ENCODE results near the gene RRN3. TPM values are rescaled to one million over a fixed set of nuclear protein-coding genes. Genes with fewer than 3 reads are reported as not detected.
"Not testable (repeated sequence)": the region's sequence is repeated elsewhere in the genome, so short reads cannot be mapped to it uniquely, and the experiment has no call there.

The RRN3 gene
- total RNA-seq, 1 experiment from 2014 or later, result 39.3 TPM

DNA sequence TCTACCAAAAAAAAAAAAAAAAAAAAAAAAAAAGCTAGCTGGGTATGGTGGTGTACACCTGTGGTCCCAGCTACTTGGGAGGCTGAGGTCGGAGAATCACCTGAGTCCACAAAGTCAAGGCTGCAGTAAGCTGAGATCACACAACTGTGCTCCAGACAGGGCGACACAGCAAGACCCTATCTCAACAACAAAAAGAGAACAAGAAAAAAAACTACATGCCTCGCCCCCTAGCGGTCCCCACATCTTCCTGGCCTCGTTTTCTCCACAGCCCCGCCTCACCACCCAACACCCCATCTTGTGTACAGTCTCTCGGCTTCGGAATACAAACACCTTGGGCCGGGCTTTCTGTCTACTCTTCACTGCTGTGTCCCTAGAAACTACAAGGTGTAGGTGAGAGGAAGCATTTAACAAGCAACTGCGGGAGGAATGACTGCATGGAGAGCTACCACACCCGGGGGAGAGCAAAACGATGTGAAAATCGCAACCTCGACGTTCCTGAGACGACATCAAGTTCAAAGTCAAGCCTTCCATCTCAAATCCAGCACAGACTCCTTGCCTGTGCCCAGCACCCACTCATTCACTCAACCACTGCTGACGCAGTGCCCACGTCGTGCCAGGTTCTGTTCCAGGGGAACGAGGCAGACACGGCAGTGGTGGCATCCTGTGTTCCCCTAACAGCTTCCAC is 47.2 kb downstream of the RRN3 start:
- no peaks in the 10 kb centered on the region for H3K4me1 ChIP-seq (ENCODE audit: insufficient read depth, low read length, poor library complexity, severe bottlenecking)
- H3K27ac ChIP-seq (ENCODE audit: low read depth, low read length, poor library complexity, severe bottlenecking), result no peak overlapping the region
- H3K27me3 ChIP-seq (replicated peaks; ENCODE audit: insufficient read depth, low read depth, low read length, poor library complexity), result no peaks in the 10 kb centered on the region
- no peaks in the 10 kb centered on the region for H3K9me3 ChIP-seq (ENCODE audit: low read depth, low read length, poor library complexity, severe bottlenecking)
- intact Hi-C loops (cut with micrococcal nuclease; ENCODE audit: unreplicated experiment), result no loop called here
- no peak for TF ChIP-seq EZH2 (IDR thresholded peaks at IDR 0.05; ENCODE audit: borderline replicate concordance, low read depth, low read length, poor library complexity, severe bottlenecking)
- TF ChIP-seq, protein P1, sequence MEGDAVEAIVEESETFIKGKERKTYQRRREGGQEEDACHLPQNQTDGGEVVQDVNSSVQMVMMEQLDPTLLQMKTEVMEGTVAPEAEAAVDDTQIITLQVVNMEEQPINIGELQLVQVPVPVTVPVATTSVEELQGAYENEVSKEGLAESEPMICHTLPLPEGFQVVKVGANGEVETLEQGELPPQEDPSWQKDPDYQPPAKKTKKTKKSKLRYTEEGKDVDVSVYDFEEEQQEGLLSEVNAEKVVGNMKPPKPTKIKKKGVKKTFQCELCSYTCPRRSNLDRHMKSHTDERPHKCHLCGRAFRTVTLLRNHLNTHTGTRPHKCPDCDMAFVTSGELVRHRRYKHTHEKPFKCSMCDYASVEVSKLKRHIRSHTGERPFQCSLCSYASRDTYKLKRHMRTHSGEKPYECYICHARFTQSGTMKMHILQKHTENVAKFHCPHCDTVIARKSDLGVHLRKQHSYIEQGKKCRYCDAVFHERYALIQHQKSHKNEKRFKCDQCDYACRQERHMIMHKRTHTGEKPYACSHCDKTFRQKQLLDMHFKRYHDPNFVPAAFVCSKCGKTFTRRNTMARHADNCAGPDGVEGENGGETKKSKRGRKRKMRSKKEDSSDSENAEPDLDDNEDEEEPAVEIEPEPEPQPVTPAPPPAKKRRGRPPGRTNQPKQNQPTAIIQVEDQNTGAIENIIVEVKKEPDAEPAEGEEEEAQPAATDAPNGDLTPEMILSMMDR (conservative IDR thresholded peaks at IDR 0.05; ENCODE audit: low read depth, low read length), result no peak
- ChIA-PET CTCF (no interaction called here), POLR2A (ENCODE audit: low non-redundant PET) (no interaction called here)
- H3K36me3 ChIP-seq (ENCODE audit: insufficient read depth, low read length, poor library complexity, severe bottlenecking), result peaks cover 15% of the 10 kb centered on the region
- no TSS peak for BruUV-seq (replicated peaks)
- no peak overlapping the region for H3K4me3 ChIP-seq (ENCODE audit: low read depth, low read length, poor library complexity, severe bottlenecking)
- no peak for DNase-seq (ENCODE audit: low spot score)

DNA sequence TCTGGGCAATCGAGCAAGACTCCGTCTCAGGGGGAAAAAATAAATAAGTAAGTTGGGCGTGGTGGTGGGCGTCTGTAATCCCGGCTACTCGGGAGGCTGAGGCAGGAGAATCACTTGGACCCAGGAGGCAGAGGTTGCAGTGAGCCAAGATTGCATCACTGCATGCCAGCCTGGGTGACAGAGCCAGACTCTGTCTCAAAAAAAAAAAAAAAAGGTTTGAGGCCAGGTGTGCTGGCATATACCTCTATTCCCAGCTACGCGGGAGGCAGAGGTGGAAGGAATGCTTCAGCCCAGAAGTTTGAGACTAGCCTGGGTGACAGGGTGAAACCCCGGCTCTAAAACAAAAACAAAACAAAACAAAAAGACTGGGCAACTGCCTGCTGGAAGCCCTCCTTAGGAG is 48.8 kb downstream of the RRN3 start:
- H3K4me3 ChIP-seq (ENCODE audit: low read depth, low read length, poor library complexity, severe bottlenecking); BruUV-seq (replicated peaks); POLR2A ChIA-PET (ENCODE audit: low non-redundant PET): not testable (repeated sequence)

DNA sequence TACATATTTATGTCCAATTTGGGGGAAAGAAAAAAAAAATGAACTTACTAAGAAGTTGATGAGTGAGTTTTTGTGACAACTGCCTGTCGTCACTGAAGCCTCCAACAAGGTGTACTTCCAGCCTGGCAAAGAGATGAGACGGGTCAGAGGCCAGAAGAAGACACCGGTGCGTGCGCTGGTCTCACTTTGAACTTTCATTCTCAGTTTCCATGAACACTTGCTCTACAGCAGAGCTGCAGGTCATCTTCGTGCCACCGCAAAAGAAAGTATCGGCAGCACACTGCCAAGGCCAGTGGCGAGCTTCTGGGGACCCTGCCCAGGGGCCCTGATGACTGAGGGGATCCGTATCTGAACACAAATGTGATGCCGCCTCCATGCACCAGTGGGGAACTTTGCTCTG is 49.8 kb downstream of the RRN3 start:
- no TSS peak for BruUV-seq (replicated peaks)
- POLR2A ChIA-PET (ENCODE audit: low non-redundant PET), result interaction anchor here (0.6 kb wide), 1 partner anchor 31 kb away, joined by 3 read pairs; no protein-coding TSS in a partner anchor
- CTCF ChIA-PET, result no interaction called here

More for the DNA sequence above, 48.8 kb downstream of the RRN3 start:
- H3K27me3 ChIP-seq (replicated peaks; ENCODE audit: insufficient read depth, low read depth, low read length, poor library complexity); DNase-seq (ENCODE audit: low spot score); CTCF ChIA-PET; intact Hi-C loops (cut with micrococcal nuclease; ENCODE audit: unreplicated experiment); H3K4me1 ChIP-seq (ENCODE audit: insufficient read depth, low read length, poor library complexity, severe bottlenecking); H3K9me3 ChIP-seq (ENCODE audit: low read depth, low read length, poor library complexity, severe bottlenecking); H3K27ac ChIP-seq (ENCODE audit: low read depth, low read length, poor library complexity, severe bottlenecking): not testable (repeated sequence)
- peaks cover 23% of the 10 kb centered on the region for H3K36me3 ChIP-seq (ENCODE audit: insufficient read depth, low read length, poor library complexity, severe bottlenecking)

More for the DNA sequence above, 49.8 kb downstream of the RRN3 start:
- Histone ChIP-seq H3K4me1 (ENCODE audit: insufficient read depth, low read length, poor library complexity, severe bottlenecking) (no peaks in the 10 kb centered on the region), H3K4me3 (ENCODE audit: low read depth, low read length, poor library complexity, severe bottlenecking) (no peak overlapping the region), H3K9me3 (ENCODE audit: low read depth, low read length, poor library complexity, severe bottlenecking) (no peaks in the 10 kb centered on the region), H3K27me3 (replicated peaks; ENCODE audit: insufficient read depth, low read depth, low read length, poor library complexity) (no peaks in the 10 kb centered on the region), H3K27ac (ENCODE audit: low read depth, low read length, poor library complexity, severe bottlenecking) (no peak overlapping the region), H3K36me3 (ENCODE audit: insufficient read depth, low read length, poor library complexity, severe bottlenecking) (peaks cover 32% of the 10 kb centered on the region)
- no peak for DNase-seq (ENCODE audit: low spot score)
- TF ChIP-seq, protein P1 (conservative IDR thresholded peaks at IDR 0.05; ENCODE audit: low read depth, low read length), result no peak
- no peak for TF ChIP-seq EZH2 (IDR thresholded peaks at IDR 0.05; ENCODE audit: borderline replicate concordance, low read depth, low read length, poor library complexity, severe bottlenecking)
- intact Hi-C loops (cut with micrococcal nuclease; ENCODE audit: unreplicated experiment), result no loop called here

Data from A673 (cell line).